ENCODE measurements around the gene LDB3. TPM values are rescaled to one million over a fixed set of nuclear protein-coding genes. Genes with fewer than 3 reads are reported as not detected.

LDB3 gene
- total RNA-seq, 1 donor from 2014 or later: 4.7 TPM

GRCh38 chr10:86681722-86682386 lies 13.5 kb downstream of the LDB3 start:
- intact Hi-C loops (cut with DNase I): no loop called here
- Histone ChIP-seq H3K27ac (peak overlapping the region; percentile 83), H3K36me3 (no peaks in the 10 kb centered on the region), H3K9me3 (no peaks in the 10 kb centered on the region), H3K4me1 (no peaks in the 10 kb centered on the region), H3K4me3 (no peak overlapping the region), H3K27me3 (no peaks in the 10 kb centered on the region)
- TF ChIP-seq POLR2AphosphoS5 (IDR thresholded peaks at IDR 0.05; ENCODE audit: insufficient read depth in 1 of 2, low read depth in 1 of 2) (no peak), POLR2A (IDR thresholded peaks at IDR 0.05) (no peak), CTCF (IDR thresholded peaks at IDR 0.05) (no peak)
- DNase-seq (ENCODE audit: extremely low spot score in 2 of 2): no peak

GRCh38 chr10:86682675-86683074 lies 14.4 kb downstream of the LDB3 start:
- Histone ChIP-seq H3K27ac (peak overlapping the region; percentile 83), H3K36me3 (no peaks in the 10 kb centered on the region)
- intact Hi-C loops (cut with DNase I): no loop called here

GRCh38 chr10:86684331-86685097 lies 16.2 kb downstream of the LDB3 start:
- no peak for DNase-seq (ENCODE audit: extremely low spot score in 2 of 2)
- peaks cover 6% of the 10 kb centered on the region for H3K4me1 ChIP-seq

More at GRCh38 chr10:86682675-86683074, 14.4 kb downstream of the LDB3 start:
- TF ChIP-seq CTCF (IDR thresholded peaks at IDR 0.05) (no peak), POLR2A (IDR thresholded peaks at IDR 0.05) (no peak), POLR2AphosphoS5 (IDR thresholded peaks at IDR 0.05; ENCODE audit: insufficient read depth in 1 of 2, low read depth in 1 of 2) (no peak)
- Histone ChIP-seq H3K4me3 (no peak overlapping the region), H3K4me1 (no peaks in the 10 kb centered on the region), H3K9me3 (no peaks in the 10 kb centered on the region), H3K27me3 (no peaks in the 10 kb centered on the region)
- DNase-seq (ENCODE audit: extremely low spot score in 2 of 2): no peak

DNA sequence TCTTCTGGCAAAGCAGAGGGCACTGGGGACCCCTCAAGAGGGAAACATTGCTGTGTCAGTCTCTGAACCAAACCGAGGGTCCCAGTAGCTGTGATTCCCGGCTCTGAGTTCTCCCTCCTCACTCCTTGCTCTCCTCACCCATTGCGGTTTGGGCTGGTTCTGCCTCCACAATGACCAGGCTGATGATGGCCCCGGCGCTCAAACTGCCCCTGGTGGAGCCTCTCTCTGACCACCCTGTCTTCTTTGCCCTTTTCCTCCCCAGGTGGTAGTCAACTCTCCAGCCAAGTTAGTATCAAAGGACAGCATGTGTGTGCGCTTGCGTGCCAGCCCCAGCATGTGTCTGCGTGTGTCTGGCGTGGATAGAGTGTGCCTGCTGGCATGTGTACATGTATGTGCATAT lies 17.1 kb downstream of the LDB3 start:
- TF ChIP-seq CTCF (IDR thresholded peaks at IDR 0.05) (no peak), POLR2A (IDR thresholded peaks at IDR 0.05) (no peak), POLR2AphosphoS5 (IDR thresholded peaks at IDR 0.05; ENCODE audit: insufficient read depth in 1 of 2, low read depth in 1 of 2) (no peak)
- no peak for DNase-seq (ENCODE audit: extremely low spot score in 2 of 2)
- H3K4me1 ChIP-seq: peaks cover 6% of the 10 kb centered on the region

More at GRCh38 chr10:86684331-86685097, 16.2 kb downstream of the LDB3 start:
- H3K4me3 ChIP-seq: no peak overlapping the region
- no peaks in the 10 kb centered on the region for H3K36me3 ChIP-seq
- intact Hi-C loops (cut with DNase I): loop anchor here (5.0 kb wide), 1 partner anchor 218 kb away; no protein-coding TSS in a partner anchor
- H3K27me3 ChIP-seq: no peaks in the 10 kb centered on the region
- TF ChIP-seq CTCF (IDR thresholded peaks at IDR 0.05) (no peak), POLR2A (IDR thresholded peaks at IDR 0.05) (no peak), POLR2AphosphoS5 (IDR thresholded peaks at IDR 0.05; ENCODE audit: insufficient read depth in 1 of 2, low read depth in 1 of 2) (peak; percentile 29 to 60)
- no peaks in the 10 kb centered on the region for H3K9me3 ChIP-seq
- peak overlapping the region; percentile 83 for H3K27ac ChIP-seq

More for the DNA sequence above, 17.1 kb downstream of the LDB3 start:
- Histone ChIP-seq H3K9me3 (no peaks in the 10 kb centered on the region), H3K4me3 (no peak overlapping the region), H3K27ac (peak overlapping the region; percentile 83), H3K27me3 (no peaks in the 10 kb centered on the region), H3K36me3 (no peaks in the 10 kb centered on the region)
- intact Hi-C loops (cut with DNase I): loop anchor here (5.0 kb wide), 1 partner anchor 217 kb away; no protein-coding TSS in a partner anchor
